ENCODE data around the gene CAMK1D.

The CAMK1D gene

DNA sequence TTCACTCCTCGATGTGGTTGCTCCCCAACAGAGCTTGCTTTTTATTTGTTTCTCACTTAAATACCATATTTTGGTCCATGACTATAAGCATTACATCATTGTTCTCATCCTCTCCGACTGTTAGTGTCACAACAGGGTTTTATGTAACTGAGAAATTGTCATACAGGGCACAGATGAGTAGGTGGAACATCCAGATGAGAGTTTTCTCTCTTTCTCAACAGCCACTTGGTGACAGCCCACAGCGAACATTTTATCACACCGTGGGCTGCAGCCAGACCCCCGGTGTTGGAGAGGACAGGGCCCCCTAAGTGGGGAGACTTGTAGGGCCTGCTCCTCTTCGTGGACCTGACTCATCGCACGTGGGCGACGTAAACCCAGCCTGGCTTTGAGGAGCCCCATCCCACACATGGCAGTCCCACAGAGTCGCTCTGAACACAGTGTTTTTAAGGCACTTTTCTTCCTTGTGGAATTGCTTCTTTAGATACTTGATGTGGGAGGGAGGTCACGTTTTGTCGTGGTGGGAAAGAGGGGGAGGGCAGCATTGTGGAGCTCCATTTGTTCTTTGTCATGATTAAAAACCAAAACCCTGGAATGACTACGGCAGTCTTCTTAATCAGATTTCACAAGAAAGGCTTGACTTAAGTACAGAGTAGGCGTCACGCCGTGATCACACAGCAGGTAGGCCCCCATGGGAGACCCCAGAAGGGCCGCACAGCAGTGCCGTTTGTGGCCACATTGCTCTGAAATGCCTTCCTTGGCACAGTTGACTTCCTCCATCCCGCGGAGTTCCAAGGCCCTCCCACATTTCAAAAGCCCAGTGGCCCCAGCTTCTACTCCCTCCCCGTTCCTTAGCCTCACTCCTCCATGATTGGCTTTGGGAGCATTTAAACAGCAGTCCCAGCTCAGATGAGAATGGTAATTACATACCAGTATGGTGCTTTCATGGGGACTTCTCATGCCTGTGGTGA, 431.6 kb downstream of the CAMK1D start:
- DNase-seq, result peak; percentile 49

DNA sequence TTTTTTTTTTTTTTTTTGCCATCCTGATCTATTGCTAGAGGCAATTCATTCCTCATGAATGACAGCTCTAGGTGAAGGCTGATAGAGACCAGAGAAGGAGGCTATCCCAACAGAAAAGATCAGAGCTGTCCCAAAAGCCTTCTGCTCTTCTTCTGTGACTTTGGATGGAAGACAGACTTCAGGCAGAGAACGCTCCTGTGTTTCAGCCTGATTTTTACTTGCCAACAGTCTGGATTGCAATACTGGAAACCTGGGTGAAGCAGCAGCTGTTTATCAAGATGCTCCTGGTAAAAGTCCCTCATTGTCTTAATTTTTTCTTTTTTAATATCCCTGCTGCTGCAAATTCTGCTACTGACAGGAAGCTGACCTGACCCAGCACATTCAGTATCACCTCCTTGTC, 432.6 kb downstream of the CAMK1D start:
- DNase-seq, result no peak

DNA sequence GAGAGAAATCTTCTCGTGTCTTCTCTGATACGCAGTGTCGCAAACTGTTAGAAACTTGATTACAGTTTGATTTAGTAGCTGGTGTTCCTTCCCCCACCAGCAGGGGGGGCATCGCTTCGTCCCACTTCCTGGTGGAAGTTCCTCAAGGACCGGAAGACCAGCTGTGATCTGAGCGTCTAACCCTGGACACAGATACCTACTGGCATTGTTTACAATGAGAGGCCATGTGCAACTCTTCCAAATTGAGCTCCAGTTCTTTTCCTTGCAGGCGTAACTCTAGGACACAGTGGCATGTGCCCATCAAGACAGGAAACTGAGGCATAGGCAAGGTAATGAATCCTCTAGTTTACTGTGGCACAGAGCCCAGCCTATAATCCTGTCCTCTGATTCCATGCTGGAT, 433.2 kb downstream of the CAMK1D start:
- DNase-seq, result peak; percentile 26

DNA sequence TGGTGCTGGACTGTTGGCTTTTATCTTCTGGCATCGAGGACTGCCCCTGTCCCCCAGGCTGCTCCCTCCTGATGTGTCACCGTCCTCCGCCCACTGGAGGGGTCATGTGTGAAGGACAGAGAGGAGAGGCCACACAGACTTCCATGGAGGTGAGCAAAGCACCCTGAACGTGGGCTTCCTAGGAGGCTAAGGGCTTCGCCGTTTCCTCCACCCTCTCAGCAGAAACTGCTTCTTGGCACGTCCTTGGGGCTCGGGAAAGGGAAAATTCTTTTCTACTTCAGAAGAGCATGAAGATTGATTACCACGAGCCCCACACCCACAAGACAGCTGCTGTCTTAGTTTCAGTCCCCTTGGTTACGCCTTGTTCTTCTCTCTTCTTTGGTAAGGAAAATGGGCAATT, 433.9 kb downstream of the CAMK1D start:
- DNase-seq, result no peak

DNA sequence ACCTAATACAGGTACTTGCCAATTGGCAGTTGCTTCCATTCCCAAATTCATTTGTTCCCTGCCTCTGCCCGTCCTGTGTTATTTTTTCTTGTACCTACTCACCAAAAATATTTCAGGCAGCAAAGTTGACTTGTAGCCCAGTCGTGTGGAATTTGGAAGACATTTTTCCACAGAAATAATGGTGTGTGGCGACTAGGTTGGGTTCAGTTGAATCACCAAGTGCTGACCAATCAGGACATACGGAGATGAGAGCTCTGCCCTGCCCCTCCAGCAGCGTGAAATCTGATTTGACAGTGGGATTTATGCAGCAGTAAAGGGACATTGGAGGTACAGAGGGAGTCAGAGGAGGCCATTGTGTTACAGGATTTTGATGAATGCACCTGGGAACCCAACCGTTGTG, 435.3 kb downstream of the CAMK1D start:
- no peak for DNase-seq

DNA sequence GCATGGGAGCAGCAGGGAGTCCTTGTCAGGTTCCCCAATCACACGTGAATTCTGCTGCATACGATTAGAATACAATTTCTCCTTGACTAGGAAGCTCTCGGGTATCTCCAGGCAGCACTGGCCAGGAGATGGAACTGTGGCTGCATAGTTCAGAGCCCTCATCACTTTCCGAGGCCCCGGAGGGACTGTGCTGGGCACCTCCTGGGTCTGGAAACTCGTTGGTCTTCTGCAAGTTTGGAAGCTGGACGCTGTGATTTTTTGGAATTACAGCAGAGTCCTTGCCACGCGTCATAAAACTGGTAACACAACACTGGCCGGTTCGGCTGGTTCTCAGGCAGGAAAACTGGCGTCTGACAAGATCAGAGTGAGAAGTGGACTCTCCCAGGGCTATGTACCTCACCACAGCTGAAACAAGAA, 436.1 kb downstream of the CAMK1D start:
- DNase-seq, result no peak

DNA sequence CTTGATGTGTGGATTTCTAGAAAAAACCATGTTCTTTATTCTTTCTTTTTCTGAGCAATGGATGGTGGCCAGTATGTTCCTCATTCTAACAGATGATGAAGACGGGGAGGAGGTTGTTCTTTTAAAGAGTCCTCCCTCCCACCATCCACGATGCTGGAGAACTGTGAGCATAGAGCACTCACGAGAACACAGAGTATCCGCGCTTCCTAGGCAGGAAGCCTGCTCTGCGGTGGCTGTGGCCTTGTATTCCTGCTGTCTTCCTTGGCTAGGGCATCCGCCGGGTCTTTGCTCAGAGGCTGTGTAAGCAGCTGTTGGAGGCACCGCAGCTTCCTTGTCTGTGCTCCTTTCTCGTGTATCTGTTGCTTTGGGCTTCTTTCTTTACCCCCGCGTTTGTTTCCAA, 437.9 kb downstream of the CAMK1D start:
- DNase-seq, result no peak

DNA sequence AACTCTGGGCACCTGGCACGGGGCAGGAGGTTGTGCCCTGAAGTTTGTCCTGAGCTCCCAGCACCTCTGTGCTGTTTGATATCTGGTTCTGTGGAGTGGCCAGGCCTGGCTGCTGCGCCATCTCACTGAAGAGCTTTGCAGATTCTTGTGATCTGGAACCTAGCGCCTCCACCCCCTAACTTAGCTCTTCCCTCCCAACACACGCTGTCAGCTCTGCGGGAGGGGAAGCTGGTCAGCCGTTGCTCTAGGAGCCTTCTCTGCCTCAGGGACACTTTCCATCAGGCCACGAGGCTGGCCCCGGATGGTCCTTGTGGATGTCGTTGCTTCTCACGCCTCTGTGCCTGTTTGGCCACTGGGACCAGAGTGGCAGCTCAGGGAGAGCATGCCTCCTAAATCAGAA, 438.9 kb downstream of the CAMK1D start:
- DNase-seq, result no peak

DNA sequence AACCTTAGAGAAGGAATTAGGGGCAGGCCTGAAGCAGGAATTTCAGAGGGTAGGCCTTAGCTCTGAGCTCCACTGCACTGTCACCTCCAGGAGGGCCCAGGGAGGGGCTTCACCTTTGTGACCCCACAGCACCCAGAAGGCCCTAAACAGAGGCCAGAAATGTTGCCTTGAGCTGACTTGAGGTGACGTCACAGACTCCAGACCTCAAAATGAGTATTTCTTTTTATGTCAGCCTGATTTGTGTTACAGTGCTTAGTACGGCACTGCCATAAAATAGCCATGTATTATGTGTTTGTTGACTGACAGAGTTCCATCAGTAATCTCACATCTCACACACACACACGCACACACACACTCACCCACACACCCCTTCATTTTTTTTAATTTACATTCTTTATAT, 440.9 kb downstream of the CAMK1D start:
- no peak for DNase-seq

DNA sequence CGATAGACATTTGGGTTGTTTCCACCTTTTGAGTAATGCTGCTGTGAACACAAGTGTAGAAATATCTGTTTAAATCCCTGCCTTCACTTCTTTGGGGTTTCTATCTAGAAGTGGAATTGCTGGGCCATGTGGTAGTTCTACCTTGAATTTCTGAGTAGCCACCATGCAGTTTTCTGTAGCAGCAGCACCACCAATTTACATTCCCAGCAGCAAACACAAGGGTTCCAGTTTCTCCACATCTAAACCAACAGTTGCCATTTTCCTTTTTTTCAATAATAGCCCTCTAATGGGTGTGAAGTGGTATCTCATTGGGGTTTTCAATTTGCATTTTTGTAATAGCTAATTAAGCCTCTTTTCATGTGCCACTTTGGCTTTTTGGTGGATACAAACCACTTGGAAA, 442.4 kb downstream of the CAMK1D start:
- DNase-seq, result no peak

DNA sequence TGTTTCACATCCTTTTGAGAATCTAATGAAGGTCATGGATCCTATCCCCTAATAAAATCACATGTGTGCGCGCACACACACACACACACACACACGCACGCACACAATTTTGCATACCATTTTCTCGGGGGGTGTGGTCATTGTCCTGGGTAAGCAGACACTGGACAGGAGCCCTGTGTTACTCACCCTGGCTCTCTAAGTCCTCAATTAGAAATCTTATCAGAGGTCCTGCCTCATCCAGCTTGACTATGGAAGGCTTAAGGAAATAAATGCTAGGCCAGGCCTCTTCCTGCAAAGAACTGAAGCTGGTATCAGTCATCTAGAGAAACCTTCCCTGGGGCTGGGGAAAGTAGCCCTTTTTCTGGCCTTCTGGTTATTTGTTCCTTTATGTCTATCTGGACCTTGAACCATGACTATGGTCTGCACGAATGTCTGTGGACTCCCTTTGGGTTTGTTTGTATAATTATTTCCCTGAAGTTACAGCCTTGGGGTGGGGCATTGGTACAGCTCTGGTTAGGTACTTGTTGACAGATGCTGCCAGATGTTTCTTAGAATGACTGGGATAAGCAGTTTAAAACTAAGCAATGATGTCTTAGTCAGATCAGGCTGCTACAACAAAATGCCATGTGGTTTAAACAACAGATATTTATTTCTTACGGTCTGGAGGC, 443.7 kb downstream of the CAMK1D start:
- DNase-seq, result no peak

DNA sequence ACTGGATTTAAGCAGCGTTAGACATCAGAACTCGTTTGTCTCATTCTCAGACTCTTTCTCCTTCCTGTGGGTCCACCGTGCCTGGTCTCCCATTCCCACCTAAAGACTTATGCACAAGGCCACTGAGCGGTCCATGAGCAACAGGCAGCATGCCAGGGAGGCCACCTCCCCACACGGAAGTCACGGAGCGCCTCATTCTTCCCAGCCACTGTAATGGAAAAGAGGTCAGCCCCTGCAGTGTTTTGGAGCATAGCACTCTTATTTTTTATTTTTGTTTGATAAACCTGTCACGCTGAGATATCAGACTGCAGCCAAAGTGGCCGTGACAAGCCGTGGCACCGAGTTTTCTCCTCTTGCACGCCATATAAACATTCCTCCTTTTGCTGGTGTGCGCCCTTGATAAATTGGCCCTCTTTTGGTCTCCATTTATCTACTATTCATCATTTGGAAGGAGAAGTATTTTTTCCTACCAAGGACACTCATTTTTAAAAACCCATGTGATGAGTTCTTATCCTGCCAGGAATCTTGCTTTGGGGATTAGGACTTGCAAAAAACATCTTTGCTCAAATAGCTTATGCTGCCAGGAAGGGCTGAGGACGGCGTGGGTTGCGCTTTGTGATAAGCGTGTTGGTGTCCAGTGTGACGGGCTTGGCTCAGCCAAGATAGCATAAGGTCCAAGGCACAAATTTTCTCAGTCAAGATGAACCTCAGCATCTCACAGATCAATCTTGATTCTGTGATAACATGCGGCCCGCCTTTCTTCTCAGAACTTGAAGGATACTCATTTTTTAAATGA, 446.2 kb downstream of the CAMK1D start:
- no peak for DNase-seq

DNA sequence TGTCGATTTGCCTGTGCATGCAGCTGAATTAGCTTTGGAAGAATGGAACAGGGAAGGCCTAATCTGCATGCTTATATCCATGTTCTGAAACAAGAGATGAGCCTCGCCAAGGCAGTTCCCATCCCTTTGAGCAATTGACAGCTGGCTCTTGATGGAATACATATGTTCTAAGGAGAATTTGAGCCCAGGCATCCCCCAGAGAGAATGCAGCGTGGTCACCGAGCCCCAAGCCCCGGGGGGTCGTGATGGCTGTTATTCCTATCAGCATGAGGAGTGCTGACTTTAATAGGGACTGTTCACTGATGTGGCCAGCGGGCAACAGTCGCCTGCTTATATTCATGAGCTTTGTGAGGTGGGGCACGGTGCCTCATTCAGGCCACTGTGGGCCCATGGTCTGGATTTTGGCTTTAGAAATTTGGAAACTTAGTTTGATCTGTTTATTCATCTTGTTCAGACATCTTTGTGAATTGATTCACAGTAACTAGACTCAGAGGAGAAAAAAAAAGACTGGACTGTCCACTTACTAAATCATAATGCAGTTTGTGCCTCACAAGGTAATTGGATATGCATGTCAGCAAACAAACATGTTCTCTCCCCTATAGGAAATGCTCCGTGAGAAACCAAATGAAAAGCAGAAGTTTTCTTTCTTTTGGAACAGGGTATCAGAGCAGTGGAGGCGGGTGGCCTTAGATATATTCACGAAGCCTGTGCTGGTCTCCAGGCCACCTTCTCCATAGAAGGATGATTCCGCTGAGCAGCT, 447.2 kb downstream of the CAMK1D start:
- no peak for DNase-seq

DNA sequence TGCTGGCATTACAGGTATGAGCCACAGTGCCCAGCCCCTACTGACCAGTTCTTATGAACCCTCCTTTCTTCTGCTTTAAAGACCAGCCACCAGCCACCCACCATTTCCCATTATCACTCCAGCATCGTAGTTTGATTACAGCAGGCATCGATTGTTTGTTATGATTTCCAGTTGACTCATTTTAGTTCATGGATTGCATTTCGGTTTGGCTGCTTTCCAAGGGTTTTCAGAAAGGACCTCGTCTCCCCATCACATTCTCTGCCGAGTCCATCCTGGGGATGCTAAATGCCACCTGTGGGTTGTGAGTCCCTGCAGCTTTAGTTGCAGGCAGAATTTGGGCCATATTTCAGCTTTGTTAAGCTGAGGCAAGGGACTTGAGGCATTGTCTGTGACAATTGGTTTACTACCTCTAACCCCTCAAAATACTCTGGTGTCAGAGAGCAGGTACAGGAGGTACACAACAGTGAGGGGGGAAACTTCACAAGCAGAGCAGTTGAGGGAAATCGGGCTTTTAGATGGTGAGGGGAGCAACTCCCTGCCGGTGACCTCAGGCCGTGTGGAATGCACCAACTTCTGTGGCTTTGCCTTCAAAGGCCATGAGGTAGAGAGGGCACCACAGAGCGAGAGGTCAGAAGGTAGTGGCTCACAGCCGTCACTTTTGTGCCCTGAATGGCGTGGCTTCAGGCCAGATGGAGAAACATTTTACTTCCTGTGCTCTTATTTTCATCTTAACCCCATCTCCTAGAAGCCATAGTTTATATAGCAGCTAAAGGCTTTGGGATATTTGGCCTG, 448.3 kb downstream of the CAMK1D start:
- no peak for DNase-seq

DNA sequence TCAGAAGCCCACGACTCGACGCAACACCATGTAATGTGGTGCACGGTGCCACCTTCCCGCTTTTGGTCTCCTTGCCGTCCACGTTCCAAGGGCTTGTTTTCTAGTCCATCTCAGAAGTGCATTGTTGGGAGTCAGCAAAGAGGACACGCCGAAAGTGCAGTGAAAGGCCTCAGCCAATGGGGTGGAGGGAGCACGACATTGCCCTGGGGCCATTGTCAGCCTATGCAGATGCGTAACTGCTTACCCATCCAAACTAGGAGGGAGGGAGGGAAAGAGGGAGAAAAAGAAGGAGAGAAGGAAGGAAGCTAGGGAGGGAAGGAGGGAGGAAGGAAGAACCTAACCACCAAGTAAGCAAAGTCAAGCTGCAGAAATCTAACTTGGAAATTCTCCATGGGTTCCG, 449.8 kb downstream of the CAMK1D start:
- no peak for DNase-seq

DNA sequence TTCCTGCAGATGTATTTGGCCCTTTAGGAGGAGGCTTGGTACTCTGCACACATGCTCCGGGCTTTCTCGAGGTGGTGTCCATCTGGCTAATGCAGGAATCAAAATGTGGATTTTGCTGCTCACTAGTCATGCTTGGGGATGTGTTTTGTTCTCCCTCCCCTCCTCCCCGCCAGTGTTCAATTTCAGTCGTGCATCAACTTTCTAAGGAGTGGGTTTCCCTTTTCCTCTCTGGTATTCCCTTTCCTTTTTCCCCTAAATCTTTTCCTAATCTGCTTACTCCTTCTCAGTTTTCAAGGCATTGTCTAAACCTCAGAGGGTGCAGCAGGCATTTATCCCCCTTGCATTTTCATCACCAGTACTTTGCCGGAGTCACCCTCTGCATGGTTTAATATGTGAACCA, 450.4 kb downstream of the CAMK1D start:
- no peak for DNase-seq

DNA sequence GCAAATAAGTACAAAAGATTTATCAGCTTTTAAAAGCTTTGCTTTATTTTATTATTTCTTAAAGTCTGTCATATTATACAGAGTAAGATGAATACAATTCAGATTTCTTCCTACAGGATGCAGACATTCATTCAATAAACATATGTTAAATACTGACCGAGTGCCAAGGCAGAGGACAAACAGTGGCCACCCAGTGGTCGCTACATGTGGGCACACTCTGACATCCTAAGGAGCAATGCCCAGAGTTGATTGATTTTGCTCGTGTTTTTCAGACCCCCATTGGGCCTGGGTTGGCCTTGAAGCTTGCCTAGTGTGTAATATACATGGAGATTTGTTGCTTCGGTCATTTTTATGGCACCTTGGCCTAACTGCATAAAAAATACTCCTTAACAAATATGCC, 451.0 kb downstream of the CAMK1D start:
- no peak for DNase-seq

DNA sequence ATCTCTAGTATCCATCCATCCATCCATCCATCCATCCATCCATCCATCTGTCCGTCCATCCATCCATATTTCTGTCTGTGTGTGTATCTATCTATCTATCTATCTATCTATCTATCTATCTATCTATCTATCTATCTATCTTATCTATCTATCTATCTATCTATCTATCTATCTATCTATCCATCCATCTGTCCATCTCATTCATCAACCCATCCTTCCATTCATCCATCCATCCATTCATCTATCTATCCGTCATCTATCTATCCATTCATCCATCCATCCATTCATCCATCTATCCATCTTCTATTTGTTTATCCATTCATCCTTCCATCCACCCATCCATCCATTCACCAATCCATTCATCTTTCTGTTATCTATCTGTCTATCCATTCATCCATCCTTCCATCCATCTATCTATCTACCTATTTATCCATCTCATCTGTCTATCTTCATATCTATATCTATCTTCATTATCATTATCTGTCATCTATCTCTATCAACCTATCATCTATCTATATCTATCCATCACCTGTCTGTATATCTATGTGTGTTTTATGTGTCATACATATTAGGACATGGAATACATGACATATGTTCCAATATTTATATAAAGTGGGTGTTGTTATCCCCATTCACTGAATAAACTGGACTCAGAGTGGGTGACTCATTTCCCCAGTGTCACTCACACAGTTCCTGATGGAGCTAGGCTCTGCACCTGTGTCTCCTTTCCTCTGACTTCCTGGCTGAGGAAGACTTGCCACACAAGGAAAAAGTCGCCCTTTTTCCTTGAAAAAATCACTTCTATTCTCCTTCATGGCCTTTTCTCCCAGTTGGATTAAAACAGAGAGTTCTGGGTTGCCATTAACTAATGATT, 452.1 kb downstream of the CAMK1D start:
- no peak for DNase-seq

DNA sequence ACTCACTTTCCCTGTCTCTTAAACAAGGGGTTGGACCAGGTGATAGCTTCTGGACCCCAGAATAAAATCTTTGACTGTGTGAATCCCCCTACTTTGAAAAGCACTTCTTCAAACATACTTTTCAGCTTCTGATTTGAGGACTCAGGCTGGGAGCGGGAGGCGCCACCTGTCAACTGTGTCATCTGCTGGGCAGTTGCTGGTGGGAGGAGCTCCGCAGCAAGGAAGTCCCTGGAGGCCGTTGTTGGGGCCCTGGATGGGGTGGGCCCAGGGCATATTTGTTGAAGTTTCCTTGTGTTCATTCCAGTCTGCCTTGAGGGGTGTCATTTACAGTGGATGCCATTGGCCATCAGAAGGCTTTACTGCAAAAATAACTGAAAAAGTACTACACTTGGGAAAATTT, 454.4 kb downstream of the CAMK1D start:
- no peak for DNase-seq

DNA sequence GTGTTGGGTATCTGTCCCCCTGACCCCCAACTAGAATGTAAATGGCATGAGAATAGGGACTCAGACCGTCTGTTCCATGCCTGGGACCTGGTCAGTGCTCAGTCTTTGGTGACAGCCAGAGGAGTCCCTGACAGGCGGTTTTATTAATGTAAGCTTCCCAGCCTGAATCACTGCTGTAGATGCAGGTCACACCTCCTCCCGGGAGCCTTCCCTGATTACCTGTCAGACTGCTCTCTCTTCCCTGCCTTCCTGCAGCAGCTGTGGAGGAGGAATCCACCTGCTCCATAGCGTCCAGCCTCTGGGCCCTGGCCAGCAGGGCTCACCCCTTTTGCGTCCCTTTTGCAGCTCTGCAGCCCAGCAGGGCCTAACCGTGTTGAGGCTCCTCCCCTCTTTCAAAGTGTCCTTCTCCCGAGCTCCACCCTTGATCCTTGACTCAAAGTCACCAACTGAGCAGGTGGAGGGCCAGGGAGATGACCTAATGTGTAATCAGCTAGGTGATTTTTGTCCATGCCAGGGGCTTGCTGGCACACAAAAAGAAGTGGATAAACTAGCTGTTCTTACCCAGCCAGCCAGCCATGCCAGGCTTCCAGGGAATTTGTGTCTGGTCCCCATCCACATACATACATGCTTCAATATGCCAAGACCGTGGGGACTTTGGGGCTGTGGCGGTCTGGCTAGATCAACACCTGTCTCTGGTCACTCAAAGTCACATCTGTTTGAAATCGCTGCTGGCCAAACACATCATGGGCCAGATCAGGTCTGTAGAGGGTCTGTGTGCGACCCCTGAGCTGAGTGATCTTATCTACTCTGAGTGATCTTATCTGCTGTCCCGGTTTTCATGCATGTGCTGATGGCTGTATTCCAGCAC, 457.1 kb downstream of the CAMK1D start:
- DNase-seq, result no peak
